Retina (tissue), 1 donor: ENCODE measurements around the gene EXTL1.
A peak's percentile ranks its signal among the peaks of the same experiment; 100 is the strongest.

Experiments used
- DNase-seq: peaks from one replicate; pipeline ENCODE4 v3.0.0-alpha.2; 2016

The EXTL1 gene

DNA sequence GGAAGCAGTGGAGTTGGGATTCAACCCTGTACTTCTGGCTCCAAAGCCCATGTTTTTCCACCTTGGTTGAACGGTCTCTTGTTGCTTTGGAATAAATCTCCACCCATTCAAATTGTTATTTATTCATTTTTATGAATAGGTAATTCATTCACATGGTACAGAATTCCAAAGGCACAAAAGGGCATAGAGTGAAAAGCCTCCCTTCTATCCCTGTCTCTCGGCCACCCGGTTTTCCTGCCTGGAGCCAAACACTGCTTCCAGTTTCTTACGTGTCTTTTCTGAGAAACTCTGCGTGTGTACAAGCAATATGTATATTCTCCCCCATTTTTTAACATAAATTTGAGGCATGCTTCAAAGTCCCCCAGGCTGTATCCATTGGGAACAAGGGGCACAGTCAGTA lies 3.9 kb downstream of the EXTL1 start:
- no peak for DNase-seq

DNA sequence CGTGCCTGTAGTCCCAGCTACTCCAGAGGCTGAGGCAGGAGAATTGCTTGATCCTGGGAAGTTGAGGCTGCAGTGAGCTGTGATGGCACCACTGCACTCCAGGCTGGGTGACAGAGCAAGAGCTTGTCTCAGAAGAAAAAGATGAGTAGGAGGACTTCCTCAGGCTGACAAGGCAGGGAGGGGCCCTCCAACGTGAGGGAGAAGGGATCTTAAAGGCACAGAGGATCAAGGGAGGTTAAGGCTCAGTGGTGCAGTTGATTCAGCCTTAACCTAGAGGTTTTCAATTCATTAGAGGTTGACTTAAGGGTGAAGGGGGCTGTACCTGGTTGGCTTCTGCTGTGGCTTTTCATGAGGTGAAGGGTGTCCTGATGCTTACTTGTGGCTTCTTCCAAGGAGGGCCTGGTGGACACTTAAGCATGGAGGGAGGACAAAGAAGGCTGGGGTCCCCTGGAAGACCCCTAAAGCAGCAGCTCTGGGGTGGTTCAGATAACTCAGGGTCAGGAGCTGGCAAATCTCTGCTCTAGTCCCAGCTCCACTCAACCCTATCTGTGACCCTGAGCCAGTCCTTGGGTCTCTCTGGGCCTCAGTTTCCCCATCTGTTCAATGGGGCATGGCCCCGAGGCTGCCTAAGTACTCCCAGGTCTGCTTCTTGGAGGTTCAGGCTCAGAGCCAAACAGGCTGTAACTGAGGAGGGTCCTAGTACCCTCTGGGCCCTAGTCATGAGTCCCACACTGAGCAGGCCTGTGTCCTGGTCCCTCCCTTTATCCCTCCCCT lies 6.3 kb downstream of the EXTL1 start:
- DNase-seq = no peak

DNA sequence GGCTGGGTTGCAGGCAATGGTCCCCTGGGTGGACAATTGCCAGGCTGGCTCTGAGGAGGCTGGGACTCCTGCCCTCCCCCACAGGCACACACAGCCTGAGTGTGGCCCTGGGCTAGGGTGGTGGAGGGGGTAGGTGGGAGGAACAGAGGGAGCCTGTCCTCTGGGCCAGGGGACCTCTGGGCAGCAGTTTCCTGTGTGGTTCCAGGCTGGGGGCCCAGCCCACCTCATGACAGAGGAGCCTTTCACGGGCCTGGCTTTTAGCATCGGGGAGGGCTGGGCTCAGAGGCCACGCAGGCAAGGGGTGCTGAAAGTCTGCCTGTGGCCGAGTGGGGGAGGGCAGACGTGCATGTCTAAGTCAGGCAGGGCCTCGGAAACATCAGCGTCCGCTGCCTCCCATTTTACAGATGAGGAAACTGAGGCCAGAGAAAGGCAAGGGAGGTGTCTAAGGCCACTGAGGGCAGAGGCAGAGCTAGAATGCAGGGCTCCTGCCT lies 7.0 kb downstream of the EXTL1 start:
- no peak for DNase-seq

DNA sequence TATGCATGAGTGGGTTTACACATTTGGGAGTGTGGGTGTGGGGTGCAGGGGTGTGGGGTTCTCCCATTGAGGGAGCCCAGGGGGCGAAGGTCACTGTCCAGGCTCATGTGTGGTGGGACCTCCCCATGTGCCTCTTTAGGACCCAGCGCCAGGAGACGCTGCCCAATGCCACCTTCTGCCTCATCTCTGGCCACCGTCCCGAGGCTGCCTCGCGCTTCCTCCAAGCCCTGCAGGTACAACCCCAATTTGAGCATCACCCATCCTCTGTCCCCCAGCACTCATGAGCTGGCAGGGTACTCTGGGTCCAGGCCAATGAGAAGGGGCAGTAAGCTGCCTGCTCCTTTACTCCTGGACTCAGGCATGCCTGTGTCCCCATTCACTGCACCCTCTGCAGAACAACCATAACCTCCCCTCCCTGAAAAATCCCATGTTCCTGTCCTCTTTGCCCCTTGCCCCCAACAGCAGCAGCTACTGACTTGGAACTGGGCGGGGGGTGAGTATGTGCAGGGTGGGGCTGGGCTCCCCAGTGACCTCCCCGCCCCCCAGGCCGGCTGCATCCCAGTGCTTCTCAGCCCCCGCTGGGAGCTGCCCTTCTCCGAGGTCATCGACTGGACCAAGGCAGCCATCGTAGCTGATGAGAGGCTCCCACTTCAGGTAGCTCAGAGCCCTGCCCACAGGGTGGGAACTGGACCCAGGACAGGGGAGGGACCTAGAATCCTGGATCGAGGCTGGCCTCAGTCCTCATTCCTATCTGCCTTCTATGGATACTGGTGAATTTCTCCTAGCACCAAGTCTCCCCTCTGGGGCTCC lies 7.7 kb downstream of the EXTL1 start:
- no peak for DNase-seq

DNA sequence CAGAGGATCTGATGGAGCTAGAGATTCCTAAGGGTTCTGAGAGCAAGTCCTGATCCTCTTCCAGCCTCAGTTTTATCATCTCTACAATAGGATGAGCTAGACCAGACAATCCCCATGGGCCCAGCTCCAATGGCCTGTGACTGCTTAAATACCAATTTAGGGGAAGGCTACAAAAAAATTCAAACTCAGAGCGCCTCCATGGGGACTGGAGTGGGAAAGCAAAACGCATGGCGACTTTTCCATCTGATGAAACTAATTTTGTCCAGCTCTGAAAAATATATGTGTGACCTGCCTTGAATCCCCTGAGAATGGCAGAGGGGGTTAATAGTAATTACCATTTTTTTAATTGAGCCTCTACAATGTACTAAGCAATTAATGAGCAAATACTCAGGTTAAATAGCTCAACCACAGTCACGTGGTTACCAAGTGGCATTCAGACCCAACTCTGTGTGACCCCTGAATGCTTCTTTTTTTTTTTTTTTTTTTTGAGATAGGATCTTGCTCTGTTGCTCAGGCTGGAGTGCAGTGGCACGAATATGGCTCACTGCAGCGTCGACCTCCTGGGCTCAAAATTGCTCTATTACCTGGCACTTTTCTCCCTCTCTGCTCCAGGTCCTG lies 8.4 kb downstream of the EXTL1 start:
- DNase-seq = no peak

DNA sequence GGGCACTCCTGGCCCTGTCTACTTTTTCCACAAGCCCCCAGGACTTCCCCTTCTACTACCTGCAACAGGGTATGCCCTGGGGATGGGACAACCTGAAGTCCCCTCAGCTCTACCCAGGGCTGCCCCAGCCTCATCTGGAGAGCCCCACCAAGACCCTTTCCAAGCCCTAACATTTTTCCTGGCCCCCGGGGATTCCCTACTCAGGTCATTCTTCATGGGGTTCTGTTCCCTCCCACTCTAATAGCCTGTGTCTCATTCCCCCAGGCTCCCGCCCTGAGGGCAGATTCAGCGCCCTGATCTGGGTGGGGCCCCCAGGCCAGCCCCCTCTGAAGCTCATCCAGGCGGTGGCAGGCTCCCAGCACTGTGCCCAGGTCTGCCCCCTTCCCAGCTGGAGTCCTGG lies 9.6 kb downstream of the EXTL1 start:
- DNase-seq = no peak

DNA sequence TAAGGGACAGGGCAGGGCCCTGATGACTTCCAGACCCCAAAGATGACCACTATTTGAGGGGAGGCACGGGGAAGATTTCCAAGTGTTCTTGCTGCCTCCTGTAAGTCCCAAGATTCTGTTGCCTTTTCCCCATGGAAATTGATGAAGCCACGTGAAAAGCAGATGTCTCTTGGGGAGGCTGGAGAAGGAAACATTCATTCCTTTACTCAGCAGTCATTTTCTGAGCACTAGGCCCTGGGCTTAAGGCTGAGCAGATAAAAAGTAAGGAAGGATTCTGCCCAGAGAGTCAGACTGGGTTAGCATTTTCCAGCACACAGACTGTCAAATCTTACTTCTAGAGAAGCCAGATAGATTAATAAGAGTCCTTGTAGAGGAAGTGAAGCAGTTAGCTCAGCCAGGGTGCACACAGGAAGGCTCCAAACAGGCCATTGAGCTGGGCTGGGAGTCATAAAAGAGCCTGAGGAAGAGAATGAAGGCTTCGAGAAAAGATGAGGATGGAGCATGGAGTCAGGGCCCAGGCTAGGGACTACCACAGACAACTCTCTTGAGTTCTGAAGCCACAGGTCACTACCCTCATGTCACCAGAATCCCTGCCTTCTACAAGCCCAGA lies 10.1 kb downstream of the EXTL1 start:
- DNase-seq = no peak

DNA sequence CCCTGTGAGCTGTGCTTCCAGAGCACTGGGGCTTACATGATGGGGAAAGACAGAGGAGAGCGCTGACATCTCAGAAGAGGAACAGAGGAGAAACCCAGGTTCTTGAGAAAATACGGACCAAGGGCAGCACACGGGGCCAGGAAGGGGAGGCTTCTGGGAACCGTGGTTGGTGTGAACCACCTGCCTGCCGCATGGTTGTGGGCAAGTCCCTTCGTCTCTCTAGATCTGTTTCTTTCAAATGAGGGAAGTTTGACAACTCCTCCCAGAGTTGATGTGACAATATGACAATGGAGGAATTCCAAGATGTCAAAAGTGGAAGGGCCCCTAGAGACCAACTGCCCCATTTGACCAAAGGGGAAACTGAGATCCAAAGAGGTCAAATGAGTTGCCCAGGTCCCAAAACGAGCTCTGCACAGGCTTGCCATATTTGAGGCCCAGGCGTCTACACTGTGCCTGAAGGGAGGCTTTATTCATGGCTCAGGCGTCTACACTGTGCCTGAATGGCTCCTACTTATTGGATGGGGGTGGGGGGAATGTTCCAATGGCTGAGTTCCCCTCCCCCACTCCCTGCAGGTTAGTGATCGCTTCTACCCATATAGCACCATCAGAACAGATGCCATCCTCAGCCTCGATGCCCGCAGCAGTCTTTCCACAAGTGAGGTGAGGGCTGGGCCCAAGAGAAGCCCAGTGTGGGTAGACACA lies 11.2 kb downstream of the EXTL1 start:
- DNase-seq = no peak

DNA sequence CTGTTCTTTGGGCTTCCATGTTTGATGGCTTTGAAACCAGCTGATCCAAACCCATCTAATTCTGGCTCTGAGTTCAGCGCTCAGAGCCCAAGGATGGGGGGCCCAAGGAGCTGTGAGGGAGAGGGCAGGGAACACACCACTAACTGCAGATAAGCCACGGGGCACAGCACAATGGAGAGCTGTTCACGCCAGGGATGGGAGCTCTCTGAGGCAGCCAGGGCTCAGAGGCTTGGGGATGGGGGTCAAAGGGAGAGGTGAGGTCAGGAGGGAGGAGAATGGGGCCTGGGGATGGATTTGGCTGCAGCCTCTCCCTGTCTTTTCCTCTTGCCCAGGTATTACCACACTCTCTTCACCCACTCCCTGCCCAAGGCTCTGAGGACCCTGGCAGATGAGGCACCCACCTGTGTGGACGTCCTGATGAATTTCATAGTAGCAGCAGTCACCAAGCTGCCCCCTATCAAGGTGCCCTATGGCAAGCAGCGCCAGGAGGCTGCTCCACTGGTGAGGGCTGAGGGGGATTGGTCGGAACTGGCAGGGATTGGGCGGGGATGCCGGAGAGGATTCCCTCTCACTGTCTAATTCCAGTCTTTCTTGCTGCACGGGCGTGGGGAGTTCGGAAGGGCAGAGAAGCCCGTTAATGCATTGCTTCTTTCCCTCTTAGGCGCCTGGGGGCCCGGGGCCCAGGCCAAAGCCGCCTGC lies 13.1 kb downstream of the EXTL1 start:
- no peak for DNase-seq

DNA sequence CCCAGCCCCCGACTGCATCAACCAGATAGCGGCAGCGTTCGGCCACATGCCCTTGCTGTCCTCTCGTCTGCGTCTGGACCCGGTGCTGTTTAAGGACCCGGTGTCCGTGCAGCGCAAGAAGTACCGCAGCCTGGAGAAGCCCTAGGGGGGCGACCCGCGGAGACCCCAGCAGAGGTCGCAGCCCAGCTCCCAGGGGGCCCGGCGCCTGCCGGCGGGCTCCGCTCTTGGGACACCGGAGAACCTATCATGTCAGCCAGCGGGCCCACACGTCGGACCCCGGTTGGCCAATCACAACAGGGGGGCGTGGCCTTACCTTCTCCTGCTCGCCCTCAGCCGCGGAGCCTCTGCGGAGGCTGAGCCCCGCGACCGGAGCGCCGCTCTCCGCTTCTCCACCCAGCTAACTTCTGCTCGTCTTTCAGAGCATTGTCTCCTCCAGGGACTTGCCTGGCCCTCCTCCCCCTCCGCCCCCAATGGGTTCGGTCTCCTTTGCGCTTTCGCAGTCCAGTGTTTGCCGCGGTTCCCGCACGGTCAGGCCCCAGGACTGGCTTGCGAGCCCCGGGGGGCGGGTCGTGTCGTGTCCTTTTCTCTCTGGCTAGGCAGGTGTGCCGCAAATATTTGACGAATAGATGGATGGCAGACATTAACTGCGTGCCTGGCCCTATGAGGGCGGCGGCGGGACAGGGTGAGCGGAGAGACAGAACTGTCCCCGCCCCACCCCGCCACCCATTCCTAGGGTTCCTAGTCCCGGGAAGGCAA lies 13.8 kb downstream of the EXTL1 start:
- DNase-seq = peak; percentile 97

DNA sequence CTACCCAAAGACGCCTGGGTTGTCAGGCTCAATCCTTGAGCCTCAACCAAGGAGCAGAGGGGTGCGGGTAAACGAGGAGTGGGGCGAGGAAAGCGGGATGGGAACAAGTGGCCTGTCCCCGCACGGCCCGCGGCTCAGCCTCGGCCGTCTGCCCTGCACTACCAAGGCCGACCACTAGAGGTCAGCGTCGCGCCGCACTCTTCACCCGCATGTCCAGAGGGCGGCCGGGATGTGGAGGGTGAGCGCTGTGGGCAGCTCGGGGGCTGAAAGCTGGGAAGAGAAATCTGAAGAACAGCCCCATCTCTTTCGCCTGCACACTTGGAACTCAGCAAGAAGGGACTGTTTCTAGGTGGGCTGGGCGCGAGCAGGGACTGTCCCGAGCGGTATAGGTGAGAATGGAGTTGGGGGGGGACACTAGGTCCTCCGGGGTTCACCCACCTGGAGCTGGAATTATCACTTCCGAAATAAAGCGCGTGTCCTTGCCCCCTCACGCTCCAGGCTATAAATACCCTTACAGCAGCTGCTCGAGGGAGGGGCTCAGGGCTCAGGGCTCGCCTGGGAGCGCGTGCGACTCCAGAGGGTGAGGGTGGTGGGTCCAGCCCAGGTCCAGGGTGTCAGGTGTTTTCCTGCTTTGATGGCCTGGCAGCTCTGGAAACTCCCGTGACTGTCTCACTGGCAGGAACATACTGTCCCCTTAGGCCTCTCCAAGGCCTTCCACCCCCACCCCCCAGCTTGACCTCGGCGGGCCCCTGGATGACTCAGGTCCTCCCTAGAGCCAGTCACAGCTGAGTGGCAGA lies 14.6 kb downstream of the EXTL1 start:
- peak; percentile 97 for DNase-seq

DNA sequence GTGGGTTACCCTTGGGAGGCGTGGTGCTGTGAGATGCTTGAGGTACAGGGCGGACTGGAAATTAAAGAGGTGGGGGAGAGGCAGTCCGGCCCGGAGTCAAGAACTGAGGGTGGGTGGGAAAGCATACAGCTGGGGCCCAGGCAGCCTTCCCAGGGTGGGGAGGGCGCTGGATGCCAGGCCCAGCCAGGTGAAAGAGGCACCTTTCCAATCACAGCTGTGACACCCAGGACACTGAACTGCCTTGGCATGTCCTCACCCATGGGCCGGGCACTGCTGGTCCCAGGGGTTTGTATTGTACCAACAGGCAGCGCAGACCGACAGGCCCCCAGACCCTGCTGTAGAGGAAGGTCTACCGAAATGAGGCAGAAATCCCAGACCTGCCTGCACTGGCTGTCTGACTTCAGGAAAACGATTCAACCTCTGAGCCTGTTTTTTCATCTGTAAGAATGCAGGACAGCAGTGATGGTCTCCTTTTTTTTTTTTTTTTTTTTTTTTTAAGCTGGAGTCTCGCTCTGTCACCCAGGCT lies 15.2 kb downstream of the EXTL1 start:
- DNase-seq = no peak

DNA sequence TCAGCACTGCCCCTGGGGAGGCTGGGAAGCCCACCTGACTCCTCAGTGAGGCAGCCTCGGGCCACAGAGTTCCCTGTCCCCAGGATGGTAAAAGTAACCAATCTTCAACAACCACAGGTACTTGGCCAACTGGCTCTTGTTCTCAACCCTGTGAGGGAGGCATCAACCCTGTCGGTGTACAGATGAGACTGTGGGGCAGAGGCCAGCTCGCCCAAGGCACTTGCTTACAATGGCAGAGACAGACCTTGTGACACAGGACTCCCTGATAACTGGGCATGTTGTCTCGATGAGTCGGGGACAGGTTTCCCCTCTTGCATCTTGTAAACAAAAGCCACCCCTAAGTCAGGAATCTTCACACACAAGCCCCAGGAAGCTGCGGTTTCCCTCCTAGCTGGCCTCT lies 16.3 kb downstream of the EXTL1 start:
- no peak for DNase-seq

DNA sequence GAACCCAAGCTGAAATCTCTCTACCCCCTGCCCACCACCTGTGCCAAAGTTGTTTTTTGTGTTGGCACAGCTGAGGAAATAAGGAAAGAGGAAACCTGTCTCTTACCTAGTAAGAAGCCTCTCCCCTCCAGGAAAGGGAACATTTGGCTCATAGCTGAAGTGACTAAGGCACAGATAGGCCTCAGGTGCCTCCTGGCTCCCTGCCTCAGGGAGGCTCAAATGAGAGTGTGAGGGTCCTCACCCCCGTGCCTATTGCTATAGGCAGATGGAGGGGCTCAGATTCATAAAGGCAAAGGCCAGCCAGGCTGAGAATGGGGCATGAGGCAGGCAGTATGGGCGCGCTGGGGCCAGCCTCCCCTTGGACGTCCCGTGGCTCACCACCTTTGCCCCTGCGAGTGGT lies 16.9 kb downstream of the EXTL1 start:
- DNase-seq = no peak

DNA sequence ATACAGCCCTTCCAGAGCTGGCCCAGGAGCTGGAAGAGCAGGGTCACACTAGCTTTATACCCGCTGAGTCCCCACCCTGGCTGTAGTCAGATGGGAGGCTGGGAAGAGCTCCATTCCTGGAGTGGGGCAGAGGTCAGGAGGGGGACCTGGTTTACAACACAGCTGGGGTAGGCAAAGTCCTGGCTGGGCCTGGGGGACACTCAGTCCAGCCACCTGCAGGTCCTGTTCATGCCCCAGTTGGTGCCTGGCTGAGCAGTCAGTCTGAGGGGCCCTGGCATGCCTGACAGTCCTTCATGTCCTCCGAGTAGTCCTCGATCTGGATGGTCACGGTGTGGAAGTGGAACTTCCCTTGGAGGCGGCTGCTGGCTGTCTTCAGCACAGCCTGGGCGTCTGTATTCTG lies 17.3 kb downstream of the EXTL1 start:
- no peak for DNase-seq

DNA sequence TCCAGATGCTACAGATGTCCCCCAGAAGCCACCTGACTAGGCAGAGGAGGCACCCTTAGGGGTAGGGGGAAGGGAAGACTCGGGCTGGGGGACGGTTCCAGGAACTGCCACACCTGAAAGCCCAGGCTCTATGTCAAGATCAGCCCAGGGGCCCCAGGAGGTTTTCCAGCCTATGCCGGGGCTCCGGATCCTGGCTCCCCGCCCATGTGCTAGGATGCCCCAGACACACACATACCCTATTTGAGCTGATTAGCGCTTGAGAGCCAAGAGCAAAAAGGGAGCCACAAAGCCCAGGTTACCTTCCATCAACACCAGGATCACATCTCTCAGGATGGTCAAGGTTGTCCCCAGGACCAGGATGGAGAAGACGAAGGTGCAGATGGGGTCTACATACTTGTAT lies 19.8 kb downstream of the EXTL1 start:
- DNase-seq = no peak

DNA sequence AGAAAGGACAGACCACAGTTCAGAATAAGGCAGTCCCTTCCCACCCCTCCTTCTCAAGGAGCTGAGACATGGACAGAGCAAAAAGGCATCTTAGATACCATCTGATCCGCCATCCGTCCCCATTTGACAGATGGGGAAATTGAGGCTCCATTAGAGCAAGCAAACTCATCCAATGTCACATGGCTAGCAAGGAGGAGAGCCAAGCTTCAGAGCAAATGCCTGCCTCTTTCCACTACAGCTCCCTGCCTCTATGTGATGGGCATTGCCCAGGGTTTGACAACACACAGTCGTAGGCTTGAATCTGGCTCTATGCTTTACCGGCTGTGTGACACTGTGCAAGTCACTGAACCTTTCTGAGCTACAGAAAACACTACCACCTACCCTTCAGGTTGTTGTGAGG lies 20.4 kb downstream of the EXTL1 start:
- DNase-seq = no peak

DNA sequence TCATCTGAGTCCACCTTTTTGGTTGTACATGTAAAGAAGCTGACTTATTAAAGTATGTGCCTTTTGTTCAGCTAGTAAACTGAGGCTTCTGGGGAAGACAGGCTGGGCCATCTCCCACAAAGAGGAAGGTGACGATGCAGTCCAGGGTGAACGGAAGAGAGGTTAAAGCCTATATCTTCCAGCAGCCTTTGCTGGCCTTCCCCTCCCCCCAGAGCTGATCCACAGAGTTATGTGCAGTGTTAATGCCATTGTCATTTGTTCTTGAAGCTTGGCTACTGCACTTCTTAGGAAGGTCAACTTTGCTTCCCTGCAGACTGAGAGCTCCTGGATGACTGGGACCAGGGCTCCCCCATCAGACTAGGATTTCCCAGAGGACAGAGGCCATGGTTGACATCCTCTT lies 22.2 kb downstream of the EXTL1 start:
- DNase-seq = no peak

DNA sequence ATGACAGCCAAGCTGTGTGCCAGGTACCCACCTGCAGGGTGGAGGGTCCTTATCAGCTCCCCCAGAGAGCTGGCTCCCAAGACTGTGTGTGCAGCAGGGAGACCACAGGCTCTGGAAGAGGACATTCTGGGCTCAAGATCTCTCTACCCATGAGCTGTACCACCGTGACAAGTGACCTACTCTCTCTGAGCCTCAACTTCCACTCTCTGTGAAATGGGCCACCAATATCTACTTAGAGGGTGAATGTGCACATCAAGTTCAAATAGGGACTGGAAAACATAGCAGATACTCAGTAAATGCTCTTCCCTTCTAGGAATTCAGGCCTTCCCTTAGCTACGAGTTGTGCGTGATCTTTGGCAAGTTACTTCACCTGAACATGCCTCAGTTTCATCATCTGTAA lies 22.8 kb downstream of the EXTL1 start:
- DNase-seq = no peak
